Suprapubic skin (tissue), 4 donors: ENCODE data around the gene QRFPR. TPM values are rescaled to one million over a fixed set of nuclear protein-coding genes. Genes with fewer than 3 reads are reported as not detected.

Experiments
- DNase-seq, 2 donors: peaks; one replicate each; pipeline ENCODE4 v3.0.0-alpha.2; 2019; ENCODE audit warnings: low spot score in 2 of 2
- H3K27ac ChIP-seq: fragments of 200-600 bp; sonication (generic); one replicate; pipeline ENCODE4 v1.5.1; 2019
- H3K27me3 ChIP-seq: fragments of 200-600 bp; sonication (generic); one replicate; pipeline ENCODE4 v1.5.1; 2019
- H3K36me3 ChIP-seq: fragments of 200-600 bp; sonication (generic); one replicate; pipeline ENCODE4 v1.5.1; 2019
- H3K4me1 ChIP-seq: fragments of 200-600 bp; sonication (generic); one replicate; pipeline ENCODE4 v1.5.1; 2019
- H3K4me3 ChIP-seq: fragments of 200-600 bp; sonication (generic); one replicate; pipeline ENCODE4 v1.5.1; 2019; ENCODE audit warnings: mild to moderate bottlenecking
- H3K9me3 ChIP-seq: fragments of 200-600 bp; sonication (generic); one replicate; pipeline ENCODE4 v1.5.1; 2019
- EP300 ChIP-seq: sonication (generic); formaldehyde crosslinking; IDR thresholded peaks from one replicate; pipeline ENCODE4 v1.6.1; 2017; ENCODE audit warnings: antibody characterized with exemption
- POLR2A ChIP-seq, 2 donors: fragments of 450-650 bp; IDR thresholded peaks; one replicate each; pipeline ENCODE4 v1.6.1; 2017; ENCODE audit warnings: antibody characterized with exemption in 2 of 2, mild to moderate bottlenecking in 2 of 2, moderate library complexity in 2 of 2
- POLR2AphosphoS5 ChIP-seq, 3 donors: sonication (generic); formaldehyde crosslinking; IDR thresholded peaks; one replicate each; pipeline ENCODE4 v1.6.1; 2017; ENCODE audit warnings: antibody characterized with exemption in 3 of 3
- WGBS: methylation state at CpG from one replicate; pipeline ENCODE4 v1.1.5; 2018; 5-methylcytosine and 5-hydroxymethylcytosine counted together
- total RNA-seq, 4 donors: library from RNA; depleted of rRNA; stranded (reverse); fragments of >200 nt; gene quantifications; one replicate each; pipeline ENCODE4 v1.1.0, GENCODE V29; 2016
- TF ChIP-seq, protein P1 (sequence below), 2 donors: fragments of 200-600 bp in 1 of 2; fragments of 450-650 bp in 1 of 2; sonication (generic) in 1 of 2; IDR thresholded peaks; one replicate each; pipeline ENCODE4 v1.5.1; 2016 to 2019; ENCODE audit warnings: antibody characterized with exemption in 2 of 2, mild to moderate bottlenecking in 1 of 2, moderate library complexity in 1 of 2

The QRFPR gene
- total RNA-seq, 4 donors from 2014 or later: not detected

DNA sequence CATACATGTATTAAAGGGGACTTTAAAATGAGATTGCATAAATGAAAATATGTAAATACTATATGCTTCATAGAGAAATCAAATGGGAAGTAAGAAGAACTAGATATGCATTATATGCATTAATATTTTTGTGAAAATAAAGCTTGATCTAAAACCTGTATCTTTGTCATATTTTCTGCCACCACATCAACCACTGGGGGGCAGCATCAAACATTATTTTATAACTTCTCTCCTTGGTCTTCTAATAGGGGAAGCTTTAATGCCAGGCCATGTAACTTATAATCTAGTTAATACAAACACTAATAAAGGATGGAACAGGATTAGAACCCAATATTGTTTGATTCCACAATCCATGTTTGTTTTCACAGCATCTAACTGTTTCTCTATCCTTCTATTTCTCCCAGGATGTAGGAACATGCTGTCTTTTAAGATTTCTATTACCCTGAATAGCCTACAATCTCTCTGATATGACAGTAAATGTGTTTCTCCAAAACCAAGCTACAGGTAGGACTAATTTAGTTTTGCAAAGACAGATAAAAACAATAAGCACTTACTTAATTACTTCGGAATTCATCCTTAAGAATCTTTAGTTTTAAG is 10.0 kb downstream of the QRFPR start:
- Histone ChIP-seq H3K9me3 (no peaks in the 10 kb centered on the region), H3K4me3 (no peak overlapping the region), H3K27ac (no peak overlapping the region), H3K4me1 (no peaks in the 10 kb centered on the region), H3K36me3 (no peaks in the 10 kb centered on the region), H3K27me3 (no peaks in the 10 kb centered on the region)
- 71% methylated on average over 1 of the region's 1 CpG for WGBS
- TF ChIP-seq EP300: no peak
- TF ChIP-seq POLR2A (IDR thresholded peaks at IDR 0.05): no peak
- TF ChIP-seq, protein P1, sequence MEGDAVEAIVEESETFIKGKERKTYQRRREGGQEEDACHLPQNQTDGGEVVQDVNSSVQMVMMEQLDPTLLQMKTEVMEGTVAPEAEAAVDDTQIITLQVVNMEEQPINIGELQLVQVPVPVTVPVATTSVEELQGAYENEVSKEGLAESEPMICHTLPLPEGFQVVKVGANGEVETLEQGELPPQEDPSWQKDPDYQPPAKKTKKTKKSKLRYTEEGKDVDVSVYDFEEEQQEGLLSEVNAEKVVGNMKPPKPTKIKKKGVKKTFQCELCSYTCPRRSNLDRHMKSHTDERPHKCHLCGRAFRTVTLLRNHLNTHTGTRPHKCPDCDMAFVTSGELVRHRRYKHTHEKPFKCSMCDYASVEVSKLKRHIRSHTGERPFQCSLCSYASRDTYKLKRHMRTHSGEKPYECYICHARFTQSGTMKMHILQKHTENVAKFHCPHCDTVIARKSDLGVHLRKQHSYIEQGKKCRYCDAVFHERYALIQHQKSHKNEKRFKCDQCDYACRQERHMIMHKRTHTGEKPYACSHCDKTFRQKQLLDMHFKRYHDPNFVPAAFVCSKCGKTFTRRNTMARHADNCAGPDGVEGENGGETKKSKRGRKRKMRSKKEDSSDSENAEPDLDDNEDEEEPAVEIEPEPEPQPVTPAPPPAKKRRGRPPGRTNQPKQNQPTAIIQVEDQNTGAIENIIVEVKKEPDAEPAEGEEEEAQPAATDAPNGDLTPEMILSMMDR (IDR thresholded peaks at IDR 0.05): peak in 1 of 2 donors; percentile 37
- TF ChIP-seq POLR2AphosphoS5 (IDR thresholded peaks at IDR 0.05): no peak
- no peak for DNase-seq

DNA sequence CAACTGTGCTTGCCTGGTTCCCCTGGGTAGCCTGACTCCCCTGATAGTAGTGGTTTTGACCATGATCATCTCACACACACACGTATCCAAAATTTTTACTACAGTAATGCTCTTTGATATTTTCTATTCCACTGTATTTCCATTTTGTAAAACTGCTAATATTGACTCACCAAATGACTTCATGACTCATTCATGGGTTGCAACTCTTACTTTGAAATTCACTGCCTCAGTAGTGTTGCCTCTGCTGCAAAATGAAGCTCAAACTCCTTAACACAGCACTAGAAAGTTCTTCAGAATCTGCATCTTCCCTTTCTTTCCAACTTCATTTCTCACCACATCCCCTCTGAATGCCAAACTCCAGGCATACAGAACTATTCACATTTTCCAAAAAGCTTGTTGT is 20.3 kb downstream of the QRFPR start:
- no peak for DNase-seq
- 82% methylated on average over 1 of the region's 1 CpG for WGBS
- Histone ChIP-seq H3K36me3 (no peaks in the 10 kb centered on the region), H3K27me3 (no peaks in the 10 kb centered on the region), H3K27ac (no peak overlapping the region), H3K4me3 (no peak overlapping the region), H3K4me1 (no peaks in the 10 kb centered on the region), H3K9me3 (no peaks in the 10 kb centered on the region)
- no peak for TF ChIP-seq POLR2A (IDR thresholded peaks at IDR 0.05)
- no peak for TF ChIP-seq EP300
- TF ChIP-seq POLR2AphosphoS5 (IDR thresholded peaks at IDR 0.05): no peak
- TF ChIP-seq, protein P1 (IDR thresholded peaks at IDR 0.05): no peak

DNA sequence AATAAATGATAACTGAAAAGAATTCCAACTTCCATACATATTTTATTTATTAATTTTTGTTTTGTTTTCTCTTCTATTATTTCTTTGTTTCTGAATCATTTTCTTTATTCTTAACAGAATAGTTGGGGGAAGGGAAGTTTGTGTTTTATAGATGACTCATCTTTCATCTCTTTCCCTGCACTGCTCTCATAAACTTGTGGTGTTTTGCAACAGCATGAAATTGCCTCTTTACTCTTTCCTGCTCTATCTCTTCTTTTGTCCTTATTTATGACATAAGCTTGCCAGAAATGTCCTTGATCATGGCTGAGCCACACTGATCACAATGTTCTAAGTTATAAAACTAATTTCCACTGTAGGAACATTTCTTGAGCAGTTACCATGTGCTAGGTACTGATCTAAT is 22.3 kb downstream of the QRFPR start:
- Histone ChIP-seq H3K9me3 (peaks cover 3% of the 10 kb centered on the region), H3K36me3 (no peaks in the 10 kb centered on the region), H3K27me3 (no peaks in the 10 kb centered on the region), H3K4me1 (no peaks in the 10 kb centered on the region), H3K4me3 (no peak overlapping the region), H3K27ac (no peak overlapping the region)
- TF ChIP-seq POLR2A (IDR thresholded peaks at IDR 0.05): no peak
- no peak for TF ChIP-seq EP300
- TF ChIP-seq, protein P1 (IDR thresholded peaks at IDR 0.05): no peak
- no peak for TF ChIP-seq POLR2AphosphoS5 (IDR thresholded peaks at IDR 0.05)
- no peak for DNase-seq

DNA sequence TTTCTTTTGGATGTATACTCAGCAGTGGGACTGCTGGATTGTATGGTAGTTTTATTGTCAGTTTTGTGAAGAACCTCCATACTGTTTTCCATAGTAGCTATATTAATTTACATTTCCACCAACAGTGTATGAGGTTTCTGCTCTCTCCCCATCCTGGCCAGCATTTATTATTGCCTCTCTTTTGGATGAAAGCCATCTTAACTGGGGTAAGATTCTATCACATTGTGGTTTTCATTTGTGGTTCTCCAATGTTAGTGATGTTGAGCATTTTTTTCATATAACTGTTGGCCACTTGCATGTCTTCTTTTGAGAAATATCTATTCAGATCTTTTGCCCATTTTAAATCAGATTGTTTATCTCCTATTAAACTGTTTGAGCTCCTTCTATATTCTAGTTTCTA is 27.6 kb downstream of the QRFPR start:
- DNase-seq: no peak
- Histone ChIP-seq H3K4me3 (no peak overlapping the region), H3K27me3 (no peaks in the 10 kb centered on the region), H3K4me1 (no peaks in the 10 kb centered on the region), H3K36me3 (no peaks in the 10 kb centered on the region), H3K9me3 (peaks cover 3% of the 10 kb centered on the region), H3K27ac (no peak overlapping the region)
- TF ChIP-seq EP300 (no peak), POLR2A (IDR thresholded peaks at IDR 0.05) (no peak), POLR2AphosphoS5 (IDR thresholded peaks at IDR 0.05) (no peak)
- TF ChIP-seq, protein P1 (IDR thresholded peaks at IDR 0.05): no peak

DNA sequence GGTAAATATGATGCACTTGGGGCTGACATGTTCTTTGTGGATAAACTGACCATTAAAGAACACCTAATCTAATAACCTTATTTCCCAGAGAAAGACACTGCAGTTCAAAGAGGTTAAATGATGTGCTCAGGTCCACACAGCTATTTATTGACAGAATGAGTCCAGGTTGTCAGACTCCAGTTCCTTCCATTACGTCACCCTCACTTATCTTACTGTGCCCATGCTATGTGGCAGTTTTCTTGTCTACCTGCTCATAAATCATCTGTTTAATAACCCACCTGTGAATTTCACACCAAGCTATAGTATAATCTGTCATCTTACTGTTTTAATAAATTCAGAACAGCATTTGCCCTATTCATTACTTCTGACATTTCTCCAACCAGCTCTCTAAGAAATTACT is 36.7 kb downstream of the QRFPR start:
- TF ChIP-seq POLR2AphosphoS5 (IDR thresholded peaks at IDR 0.05) (no peak), EP300 (no peak), POLR2A (IDR thresholded peaks at IDR 0.05) (no peak)
- TF ChIP-seq, protein P1 (IDR thresholded peaks at IDR 0.05): no peak
- Histone ChIP-seq H3K4me3 (no peak overlapping the region), H3K9me3 (no peaks in the 10 kb centered on the region), H3K36me3 (no peaks in the 10 kb centered on the region), H3K27ac (no peak overlapping the region), H3K4me1 (no peaks in the 10 kb centered on the region), H3K27me3 (no peaks in the 10 kb centered on the region)
- no peak for DNase-seq
- WGBS: 61% methylated on average over 1 of the region's 1 CpG
